Progenitor cell of endocrine pancreas (in vitro differentiated cells): ENCODE data around the gene AGL. TPM values are rescaled to one million over a fixed set of nuclear protein-coding genes. Genes with fewer than 3 reads are reported as not detected.
"Not testable (repeated sequence)": the region's sequence is repeated elsewhere in the genome, so short reads cannot be mapped to it uniquely, and the experiment has no call there.

Experiments
- DNase-seq: peaks from one replicate; pipeline ENCODE4 v3.0.0; 2021; ENCODE audit warnings: low spot score; ENCODE audit not compliant: unreplicated experiment
- H3K27ac Mint-ChIP-seq: 2 replicates; pipeline ENCODE4 v1.8.0; 2021; ENCODE audit warnings: mild to moderate bottlenecking, moderate library complexity, mixed read lengths
- H3K27me3 Mint-ChIP-seq: 2 replicates; pipeline ENCODE4 v1.8.0; 2021; ENCODE audit warnings: mixed read lengths
- H3K36me3 Mint-ChIP-seq: 2 replicates; pipeline ENCODE4 v1.8.0; 2022; ENCODE audit warnings: mixed read lengths; ENCODE audit not compliant: insufficient read depth
- H3K4me1 Mint-ChIP-seq: 2 replicates; pipeline ENCODE4 v1.8.0; 2021; ENCODE audit warnings: low read depth, mixed read lengths
- H3K4me3 Mint-ChIP-seq: 2 replicates; pipeline ENCODE4 v1.8.0; 2021; ENCODE audit warnings: low read depth, mild to moderate bottlenecking, moderate library complexity, mixed read lengths
- H3K9me3 Mint-ChIP-seq: 2 replicates; pipeline ENCODE4 v1.8.0; 2021; ENCODE audit warnings: low read depth, mixed read lengths
- total RNA-seq: library from RNA; stranded (reverse); gene quantifications from 2 replicates; pipeline ENCODE4 v1.2.1, GENCODE V29; 2021
- TF ChIP-seq, protein P1 (sequence below): fragments of 200-600 bp; sonication (generic); IDR thresholded peaks from one replicate; pipeline ENCODE4 v1.5.0; 2021; ENCODE audit warnings: antibody characterized with exemption, mild to moderate bottlenecking; ENCODE audit not compliant: unreplicated experiment

The AGL gene
- total RNA-seq, 1 donor from 2014 or later: 26.6 TPM

DNA sequence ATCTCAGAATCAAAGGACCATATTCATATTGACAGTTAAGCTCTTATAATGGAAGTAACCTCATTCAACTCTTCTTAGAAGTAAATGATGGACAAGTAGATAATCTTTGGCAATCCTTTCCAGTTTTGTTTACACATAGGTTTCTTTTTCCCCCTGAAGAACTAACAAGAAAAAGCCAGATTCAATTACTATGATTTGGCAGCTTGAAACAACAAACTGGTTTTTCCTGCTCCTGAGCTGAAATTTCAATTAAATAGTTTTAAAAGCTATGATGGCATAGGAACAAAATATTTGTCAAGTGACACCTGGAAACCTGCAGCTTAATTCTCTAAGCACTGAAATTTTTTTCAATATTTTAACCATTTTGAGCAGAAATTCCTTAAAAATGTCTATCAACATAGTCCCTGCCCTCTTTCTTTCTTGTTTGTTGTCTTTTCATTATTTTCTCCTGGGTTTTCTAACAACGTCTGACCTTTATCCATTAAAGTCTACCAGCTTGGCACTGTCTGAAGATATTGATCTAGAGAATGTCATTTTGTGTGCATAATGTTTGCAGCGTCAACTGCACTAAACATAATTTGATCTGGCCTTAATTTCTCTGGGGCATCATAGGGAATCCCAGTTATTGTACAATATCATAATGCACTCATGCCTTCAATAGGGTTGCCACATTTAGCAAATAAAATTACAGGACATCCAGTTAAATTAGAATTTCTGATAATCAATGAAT, 115.7 kb downstream of the AGL start:
- H3K27ac Mint-ChIP-seq: no peak overlapping the region
- DNase-seq: no peak
- TF ChIP-seq, protein P1, sequence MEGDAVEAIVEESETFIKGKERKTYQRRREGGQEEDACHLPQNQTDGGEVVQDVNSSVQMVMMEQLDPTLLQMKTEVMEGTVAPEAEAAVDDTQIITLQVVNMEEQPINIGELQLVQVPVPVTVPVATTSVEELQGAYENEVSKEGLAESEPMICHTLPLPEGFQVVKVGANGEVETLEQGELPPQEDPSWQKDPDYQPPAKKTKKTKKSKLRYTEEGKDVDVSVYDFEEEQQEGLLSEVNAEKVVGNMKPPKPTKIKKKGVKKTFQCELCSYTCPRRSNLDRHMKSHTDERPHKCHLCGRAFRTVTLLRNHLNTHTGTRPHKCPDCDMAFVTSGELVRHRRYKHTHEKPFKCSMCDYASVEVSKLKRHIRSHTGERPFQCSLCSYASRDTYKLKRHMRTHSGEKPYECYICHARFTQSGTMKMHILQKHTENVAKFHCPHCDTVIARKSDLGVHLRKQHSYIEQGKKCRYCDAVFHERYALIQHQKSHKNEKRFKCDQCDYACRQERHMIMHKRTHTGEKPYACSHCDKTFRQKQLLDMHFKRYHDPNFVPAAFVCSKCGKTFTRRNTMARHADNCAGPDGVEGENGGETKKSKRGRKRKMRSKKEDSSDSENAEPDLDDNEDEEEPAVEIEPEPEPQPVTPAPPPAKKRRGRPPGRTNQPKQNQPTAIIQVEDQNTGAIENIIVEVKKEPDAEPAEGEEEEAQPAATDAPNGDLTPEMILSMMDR: no peak
- H3K9me3 Mint-ChIP-seq: no peaks in the 10 kb centered on the region
- H3K4me1 Mint-ChIP-seq: peaks cover 17% of the 10 kb centered on the region
- no peak overlapping the region for H3K4me3 Mint-ChIP-seq
- no peaks in the 10 kb centered on the region for H3K27me3 Mint-ChIP-seq
- no peaks in the 10 kb centered on the region for H3K36me3 Mint-ChIP-seq

DNA sequence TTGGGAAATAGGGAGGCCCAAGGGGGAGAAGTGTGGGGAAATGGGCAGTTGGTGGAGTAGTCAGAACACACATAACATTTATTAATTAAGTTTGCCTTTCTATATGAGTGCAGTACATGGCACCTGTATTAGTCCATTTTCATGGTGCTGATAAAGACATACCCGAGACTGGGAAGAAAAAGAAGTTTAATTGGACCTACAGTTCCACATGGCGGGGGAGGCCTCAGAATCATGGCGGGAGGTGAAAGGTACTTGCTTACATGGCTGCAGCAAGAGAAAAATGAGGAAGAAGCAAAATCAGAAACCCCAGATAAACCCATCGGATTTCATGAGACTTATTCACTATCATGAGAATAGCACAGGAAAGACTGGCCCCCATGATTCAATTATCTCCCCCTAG, 118.1 kb downstream of the AGL start:
- no peaks in the 10 kb centered on the region for H3K9me3 Mint-ChIP-seq
- H3K4me3 Mint-ChIP-seq: peak overlapping the region; percentile 59
- H3K36me3 Mint-ChIP-seq: no peaks in the 10 kb centered on the region
- H3K27ac Mint-ChIP-seq: no peak overlapping the region
- TF ChIP-seq, protein P1: no peak
- H3K4me1 Mint-ChIP-seq: peaks cover 19% of the 10 kb centered on the region
- DNase-seq: no peak
- H3K27me3 Mint-ChIP-seq: no peaks in the 10 kb centered on the region

DNA sequence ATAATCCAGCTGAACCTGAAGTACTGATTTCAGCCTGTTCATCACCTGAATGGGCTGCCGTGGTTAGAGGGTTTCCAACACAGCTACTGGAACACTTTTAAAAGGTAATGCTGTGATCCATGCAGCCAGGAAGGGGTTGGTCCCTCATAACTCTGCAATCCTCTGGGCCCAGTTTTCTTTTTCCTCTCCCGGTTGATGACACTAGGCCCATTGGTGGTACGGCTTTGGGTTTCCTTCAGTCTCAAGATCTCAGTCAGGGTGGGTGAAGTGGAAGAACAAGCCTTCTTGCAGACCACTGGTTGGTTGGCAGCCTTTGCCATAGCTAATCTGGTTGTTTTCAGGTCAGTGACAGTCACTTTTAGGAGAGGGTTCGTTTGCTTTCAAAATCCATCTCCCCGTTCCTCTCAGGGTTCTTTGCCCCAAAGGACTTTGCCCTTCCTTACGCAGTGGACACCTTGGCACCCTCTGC, 119.1 kb downstream of the AGL start:
- Mint-ChIP-seq H3K27me3 (no peaks in the 10 kb centered on the region), H3K4me1 (peaks cover 19% of the 10 kb centered on the region), H3K27ac (peak overlapping the region; percentile 90), H3K4me3 (peak overlapping the region; percentile 99), H3K36me3 (no peaks in the 10 kb centered on the region), H3K9me3 (no peaks in the 10 kb centered on the region)
- TF ChIP-seq, protein P1: no peak
- DNase-seq: no peak

DNA sequence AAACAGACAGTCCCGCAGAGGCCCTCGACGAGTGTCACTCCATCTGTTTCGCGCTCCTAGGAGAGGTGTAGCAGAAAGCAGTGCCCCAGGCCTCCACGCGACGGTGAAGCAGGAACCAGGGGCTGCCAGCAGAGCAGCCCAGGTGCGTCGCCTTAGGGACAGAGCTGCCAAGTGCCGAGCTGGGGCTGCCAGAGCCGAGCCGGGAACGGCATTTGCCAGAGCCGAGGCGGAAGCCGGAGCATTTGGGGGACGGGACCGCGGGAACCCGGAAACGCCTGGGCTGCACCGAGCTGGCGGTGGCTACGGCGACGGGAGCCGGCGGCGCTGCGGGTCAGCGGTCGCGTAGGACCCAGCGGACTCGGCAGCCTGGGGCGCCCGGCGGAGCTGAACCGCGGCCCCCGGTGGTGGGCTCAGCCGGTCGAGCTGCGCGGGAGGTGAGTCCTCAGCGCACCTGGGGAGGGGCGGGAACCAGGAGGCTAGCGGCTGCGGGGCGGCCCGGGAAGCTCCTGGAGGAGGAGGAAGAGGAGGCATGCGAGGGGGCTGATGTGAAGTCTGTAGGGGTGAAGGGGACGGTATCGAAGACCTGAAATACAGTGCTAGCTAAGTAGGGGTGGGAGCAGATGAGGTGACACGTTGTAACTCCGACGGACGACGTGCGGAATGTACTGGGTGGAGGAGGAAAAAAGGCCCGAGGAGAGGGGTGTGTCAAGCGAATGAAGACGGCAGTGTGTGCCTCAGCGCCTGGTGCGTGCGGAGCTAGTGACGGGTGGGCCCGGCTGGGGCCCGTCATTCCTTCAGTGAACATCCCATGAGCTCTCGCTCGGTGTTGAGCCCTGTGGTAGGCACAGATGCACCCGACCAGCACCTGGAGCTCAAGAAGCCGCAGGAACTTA, 119.8 kb downstream of the AGL start, which contains the start of gene SLC35A3:
Gene SLC35A3 (plus strand): TSS at position 268 of the 893 bp plus-strand sequence. CDS start 23,559 bp downstream, outside the sequence.
- H3K27ac Mint-ChIP-seq: peak within 1 kb of the TSS; percentile 93
- peak; percentile 77 for DNase-seq
- H3K9me3 Mint-ChIP-seq: no peaks in the 10 kb centered on the region
- H3K36me3 Mint-ChIP-seq: no peaks in the 10 kb centered on the region
- TF ChIP-seq, protein P1: no peak
- H3K4me1 Mint-ChIP-seq: peaks cover 19% of the 10 kb centered on the region
- H3K4me3 Mint-ChIP-seq: peak within 1 kb of the TSS; percentile 99
- no peaks in the 10 kb centered on the region for H3K27me3 Mint-ChIP-seq

DNA sequence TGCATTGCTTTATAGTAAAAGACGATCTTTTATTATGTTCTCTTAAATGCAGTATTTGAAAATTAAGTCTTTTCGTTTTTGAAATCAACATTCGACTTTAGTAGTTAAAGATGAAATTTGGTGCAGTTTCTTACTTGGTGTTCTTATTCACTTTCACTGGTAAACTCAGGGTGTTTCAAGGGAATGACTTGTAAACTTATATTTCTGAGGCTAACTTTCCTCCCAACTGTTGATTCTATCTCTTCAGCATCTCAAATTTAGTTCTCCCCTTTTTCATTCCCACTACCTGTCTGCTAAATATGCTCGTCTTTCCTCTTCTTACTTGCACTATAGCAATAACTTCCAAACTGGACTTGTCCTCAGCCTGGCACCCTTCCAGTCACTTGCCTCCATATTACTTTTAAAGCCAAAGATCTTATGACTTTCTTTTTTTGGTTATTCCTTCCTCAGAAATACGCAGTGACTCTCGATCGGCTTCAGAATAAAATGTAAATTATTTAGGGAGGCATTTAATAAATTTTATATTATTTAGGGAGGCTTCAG, 120.6 kb downstream of the AGL start:
- Mint-ChIP-seq H3K27me3 (no peaks in the 10 kb centered on the region), H3K36me3 (peaks cover 4% of the 10 kb centered on the region), H3K9me3 (no peaks in the 10 kb centered on the region), H3K27ac (peak overlapping the region; percentile 93), H3K4me1 (peaks cover 16% of the 10 kb centered on the region), H3K4me3 (peak overlapping the region; percentile 99)
- no peak for DNase-seq
- TF ChIP-seq, protein P1: no peak

DNA sequence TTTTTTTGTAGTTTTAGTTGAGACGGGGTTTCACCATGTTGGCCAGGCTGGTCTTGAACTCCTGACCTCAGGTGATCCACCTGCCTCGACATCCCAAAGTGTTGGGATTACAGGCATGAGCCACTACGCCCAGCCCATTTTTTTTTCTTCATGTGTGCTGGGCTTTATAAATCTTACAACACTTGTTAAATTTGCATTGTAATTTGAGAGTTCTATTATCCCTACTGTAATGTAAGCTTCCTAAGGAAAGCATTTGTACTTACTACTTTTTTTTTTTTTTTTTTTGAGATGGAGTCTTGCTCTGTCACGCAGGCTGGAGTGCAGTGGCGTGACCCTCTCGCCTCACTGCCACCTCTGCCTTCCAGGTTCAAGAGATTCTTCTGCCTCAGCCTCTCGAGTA, 121.9 kb downstream of the AGL start:
- not testable (repeated sequence) for H3K36me3 Mint-ChIP-seq, H3K27me3 Mint-ChIP-seq, DNase-seq, H3K27ac Mint-ChIP-seq, H3K9me3 Mint-ChIP-seq
- Mint-ChIP-seq H3K4me3 (peak overlapping the region; percentile 24), H3K4me1 (peaks cover 13% of the 10 kb centered on the region)
